Aorta (tissue), 5 donors: ENCODE data around the gene CDK5RAP3. TPM values are rescaled to one million over a fixed set of nuclear protein-coding genes. Genes with fewer than 3 reads are reported as not detected.
A peak's percentile ranks its signal among the peaks of the same experiment; 100 is the strongest.
"Not testable (repeated sequence)": the region's sequence is repeated elsewhere in the genome, so short reads cannot be mapped to it uniquely, and the experiment has no call there.

Experiments used
- ATAC-seq: fragments of 200-7000 bp; cut with Tn5 transposase; one replicate; pipeline ENCODE4 v1.9.1; 2022; ENCODE audit warnings: moderate library complexity; ENCODE audit not compliant: low FRiP score
- DNase-seq, 2 donors: peaks; one replicate each; pipeline ENCODE4 v3.0.0-alpha.2; 2020
- H3K27ac ChIP-seq, 2 donors: one replicate each; pipeline ENCODE4 v1.5.1; 2013; ENCODE audit warnings: low read length in 2 of 2, mild to moderate bottlenecking in 2 of 2, moderate library complexity in 2 of 2, control low read depth in 1 of 2, inconsistent platforms in 1 of 2, low read depth in 1 of 2
- H3K27me3 ChIP-seq, 2 donors: one replicate each; pipeline ENCODE4 v1.6.1; 2013; ENCODE audit warnings: control low read depth in 1 of 2, low read length in 1 of 2, mild to moderate bottlenecking in 1 of 2, moderate library complexity in 1 of 2; ENCODE audit not compliant: insufficient read depth in 2 of 2, control insufficient read depth in 1 of 2
- H3K36me3 ChIP-seq, 2 donors: one replicate each; pipeline ENCODE4 v1.6.1; 2013; ENCODE audit warnings: control low read depth in 1 of 2, low read length in 1 of 2, mild to moderate bottlenecking in 1 of 2; ENCODE audit not compliant: insufficient read depth in 2 of 2, control insufficient read depth in 1 of 2
- H3K4me1 ChIP-seq, 2 donors: one replicate each; pipeline ENCODE4 v1.6.1; 2013; ENCODE audit warnings: low read length in 2 of 2, control low read depth in 1 of 2, mild to moderate bottlenecking in 1 of 2, moderate library complexity in 1 of 2; ENCODE audit not compliant: insufficient read depth in 2 of 2, control insufficient read depth in 1 of 2
- H3K4me3 ChIP-seq, 2 donors: one replicate each; pipeline ENCODE4 v1.5.1; 2013; ENCODE audit warnings: low read length in 2 of 2, control low read depth in 1 of 2, mild to moderate bottlenecking in 1 of 2
- H3K9me3 ChIP-seq: one replicate; pipeline ENCODE4 v1.6.1; 2013; ENCODE audit warnings: mild to moderate bottlenecking, low read length; ENCODE audit not compliant: control insufficient read depth
- WGBS, 2 donors: extraction: QIAGEN DNeasy Blood & Tissue Kit; methylation state at CpG; one replicate each; pipeline ENCODE4 v1.1.7; 2013; 5-methylcytosine and 5-hydroxymethylcytosine counted together
- intact Hi-C, 2 donors: fragments of 100-400 bp; cut with DNase I; formaldehyde crosslinking; loops; one replicate each; pipeline versions ENCODE4 v1.14.2 to v1.15.0; 2022
- polyA plus RNA-seq, 2 donors: library from polyadenylated mRNA; stranded (reverse); fragments of 200-250 nt; gene quantifications; one replicate each; pipeline ENCODE4 v1.2.3, GENCODE V29; 2013
- total RNA-seq, 2 donors: library from RNA; stranded (reverse); fragmentation: NEBNext Ultra II Directional; extraction: Animal tissue kit (Norgen Biotek cat#: 25700); gene quantifications; one replicate each; pipeline ENCODE4 v1.2.1, GENCODE V29; 2021
- donor health status: healthy with polysubstance abuse.
- donor health status: Bipolar disorder and iron deficiency.
- donor health status: DM: no; HTN: no; CAD: no.
- donor health status: DM: no; HTN: no; CAD: no.
- donor health status: DM: yes; HTN: yes; CAD: no.

The CDK5RAP3 gene
- total and polyA plus RNA-seq, 4 donors, result 66.1 to 679 (median 148) TPM

DNA sequence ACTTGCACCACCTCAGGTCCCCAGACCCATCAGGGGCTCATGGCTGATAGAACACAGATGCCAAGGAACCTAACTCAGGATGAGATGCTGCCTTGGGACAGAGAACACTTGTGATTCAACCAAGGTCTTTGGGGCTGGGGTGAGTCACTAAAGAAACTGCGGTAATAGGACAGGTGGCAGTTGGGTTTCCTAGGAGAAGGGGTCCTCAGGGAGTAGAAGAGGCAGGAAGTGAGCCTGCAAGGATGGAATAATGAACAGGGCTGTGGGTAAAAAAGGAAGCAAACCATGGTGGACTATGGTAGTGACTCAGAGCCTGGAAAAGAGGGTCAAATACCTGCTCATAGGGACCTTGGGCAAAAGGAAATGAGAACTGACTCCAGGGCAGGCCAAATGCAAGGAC, 36.1 kb upstream of the CDK5RAP3 start:
- Histone ChIP-seq H3K27me3 (no peaks in the 10 kb centered on the region), H3K4me3 (no peak overlapping the region), H3K9me3 (no peaks in the 10 kb centered on the region), H3K27ac (no peak overlapping the region), H3K36me3 (no peaks in the 10 kb centered on the region), H3K4me1 (no peaks in the 10 kb centered on the region)
- ATAC-seq (no peak), DNase-seq (peak in 1 of 2 donors; percentile 10)
- intact Hi-C loops, result no loop called here
- WGBS, 2 donors, result 84 to 88% methylated on average over 1 of the region's 1 CpG

DNA sequence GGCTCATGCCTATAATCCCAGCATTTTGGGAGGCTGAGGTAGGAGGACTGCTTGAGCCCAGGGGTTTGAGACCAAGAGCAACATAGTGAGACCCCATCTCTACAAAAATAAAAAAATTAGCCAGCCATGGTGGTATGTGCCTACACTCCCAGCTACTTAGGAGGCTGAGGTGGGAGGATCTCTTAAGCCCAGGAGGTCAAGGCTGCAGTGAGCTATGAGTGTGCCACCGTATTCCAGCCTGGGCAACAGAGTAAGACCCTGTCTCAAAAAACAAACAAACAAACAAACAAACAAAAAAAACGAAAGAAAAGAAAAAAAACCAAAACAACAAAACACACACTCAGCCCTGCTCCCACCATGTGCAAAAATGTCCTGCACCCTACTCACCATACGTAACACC, 35.4 kb upstream of the CDK5RAP3 start:
- H3K27me3 ChIP-seq, DNase-seq, ATAC-seq, H3K27ac ChIP-seq, intact Hi-C loops, H3K4me3 ChIP-seq, H3K36me3 ChIP-seq, H3K9me3 ChIP-seq, H3K4me1 ChIP-seq: not testable (repeated sequence)
- WGBS, 2 donors, result 79 to 80% methylated on average over 3 of the region's 3 CpGs

DNA sequence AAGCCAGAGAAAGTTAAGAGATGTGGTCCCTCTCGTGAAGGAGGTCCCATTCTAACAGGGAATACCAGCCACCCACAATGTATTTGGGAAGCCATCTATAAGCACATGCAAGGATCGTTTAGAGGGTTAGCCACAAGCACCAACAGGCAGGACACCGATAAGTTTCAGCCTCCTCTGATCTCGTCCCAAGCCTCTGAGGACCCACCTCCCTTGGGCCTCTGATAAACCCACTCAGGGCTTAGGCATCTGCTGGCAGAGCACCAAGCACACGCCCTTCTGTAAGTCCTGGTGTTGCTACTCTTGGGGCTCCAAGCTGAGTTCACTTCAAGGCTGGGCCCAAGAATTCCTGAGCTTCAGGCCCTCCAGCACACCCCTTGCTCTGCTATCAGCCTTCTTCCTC, 35.0 kb upstream of the CDK5RAP3 start:
- no peaks in the 10 kb centered on the region for H3K36me3 ChIP-seq
- H3K4me1 ChIP-seq, result no peaks in the 10 kb centered on the region
- H3K27ac ChIP-seq, result no peak overlapping the region
- intact Hi-C loops, result no loop called here
- no peak for ATAC-seq
- WGBS, 2 donors, result 68 to 71% methylated on average over 5 of the region's 5 CpGs
- H3K9me3 ChIP-seq, result no peaks in the 10 kb centered on the region
- no peaks in the 10 kb centered on the region for H3K27me3 ChIP-seq
- peak in 1 of 2 donors; percentile 20 for DNase-seq
- no peak overlapping the region for H3K4me3 ChIP-seq

DNA sequence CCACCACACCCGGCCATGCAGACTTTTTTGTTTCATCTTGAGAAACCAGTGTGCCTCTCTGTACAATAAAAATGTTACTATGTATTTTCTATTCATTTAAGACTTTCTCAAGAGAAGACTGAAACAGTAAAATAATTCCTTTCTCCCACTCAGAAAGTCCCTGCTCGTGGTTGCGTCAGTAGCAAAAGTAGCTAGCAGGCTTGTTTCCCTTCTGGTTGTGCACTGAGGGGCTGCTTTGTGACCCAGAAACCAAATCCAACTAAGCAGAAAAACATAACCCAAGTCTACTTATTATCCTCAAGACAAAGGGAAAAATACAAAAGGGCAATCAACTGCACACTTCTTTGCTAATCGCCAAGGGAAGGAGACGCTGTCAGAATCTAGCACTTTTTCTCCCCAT, 33.0 kb upstream of the CDK5RAP3 start:
- no peaks in the 10 kb centered on the region for H3K9me3 ChIP-seq
- H3K27me3 ChIP-seq, result no peaks in the 10 kb centered on the region
- DNase-seq (no peak), ATAC-seq (no peak)
- intact Hi-C loops, result no loop called here
- no peak overlapping the region for H3K4me3 ChIP-seq
- H3K36me3 ChIP-seq, result no peaks in the 10 kb centered on the region
- no peak overlapping the region for H3K27ac ChIP-seq
- WGBS, 2 donors, result 89 to 91% methylated on average over 5 of the region's 5 CpGs
- H3K4me1 ChIP-seq, result no peaks in the 10 kb centered on the region

DNA sequence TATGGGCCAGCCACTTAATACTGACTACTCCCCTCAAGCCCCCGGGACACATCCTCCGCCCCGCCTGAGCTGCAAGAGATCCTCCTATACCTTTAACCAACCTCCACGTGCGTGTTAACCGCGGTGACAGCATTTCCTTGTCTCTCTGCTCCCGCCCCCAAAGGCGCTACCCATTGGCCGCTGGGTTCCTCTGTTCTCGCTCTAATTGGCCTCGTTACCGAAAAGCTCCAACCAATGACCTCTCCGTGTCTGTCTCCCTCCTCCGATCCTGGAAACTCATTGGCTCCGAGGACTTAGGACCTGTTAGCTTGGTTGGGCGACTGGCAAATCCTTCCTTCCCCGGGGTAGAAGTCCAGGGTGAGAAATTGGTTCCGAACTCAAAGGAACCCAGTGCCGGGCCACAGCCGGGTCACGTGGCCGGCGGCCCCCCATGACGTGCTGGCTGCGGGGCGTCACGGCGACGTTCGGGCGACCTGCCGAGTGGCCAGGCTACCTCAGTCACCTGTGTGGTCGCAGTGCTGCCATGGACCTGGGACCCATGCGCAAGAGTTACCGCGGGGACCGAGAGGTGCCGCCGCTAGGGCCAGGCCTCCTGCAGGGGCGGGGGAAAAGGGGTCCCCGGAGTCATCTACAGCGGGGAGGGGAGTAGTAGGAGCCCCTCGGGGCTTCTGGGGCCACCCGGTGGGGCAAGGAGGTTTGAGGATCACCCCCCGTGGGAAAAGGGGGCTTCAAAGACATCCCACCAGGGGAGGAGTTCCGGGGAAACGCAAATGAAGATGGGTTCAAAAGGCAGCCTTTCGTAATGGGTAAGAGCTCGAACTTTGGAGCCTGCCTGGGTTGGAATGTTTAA, 29.4 kb upstream of the CDK5RAP3 start, which contains the start of gene PNPO:
Gene PNPO, plus strand, starts transcription at position 326 of the 850 bp plus-strand sequence. Its CDS starts 105 bp downstream, at position 431.
- ATAC-seq (peak; percentile 95), DNase-seq (peak; percentile 96)
- no peaks in the 10 kb centered on the region for H3K27me3 ChIP-seq
- peak within 1 kb of the TSS; percentile 71 to 82 for H3K4me3 ChIP-seq
- peak within 1 kb of the TSS; percentile 5 to 7 for H3K27ac ChIP-seq
- H3K36me3 ChIP-seq, result no peaks in the 10 kb centered on the region
- intact Hi-C loops, result loop anchor here (1.0 to 5.0 kb wide), 3 partner anchors 36 to 45 kb away; partner anchors contain the start of gene SP2 (in 2 of the 2)
- WGBS, 2 donors, result 0 to 1% methylated on average over 49 to 50 of the region's 50 CpGs
- H3K9me3 ChIP-seq, result no peaks in the 10 kb centered on the region
- H3K4me1 ChIP-seq, result no peaks in the 10 kb centered on the region

DNA sequence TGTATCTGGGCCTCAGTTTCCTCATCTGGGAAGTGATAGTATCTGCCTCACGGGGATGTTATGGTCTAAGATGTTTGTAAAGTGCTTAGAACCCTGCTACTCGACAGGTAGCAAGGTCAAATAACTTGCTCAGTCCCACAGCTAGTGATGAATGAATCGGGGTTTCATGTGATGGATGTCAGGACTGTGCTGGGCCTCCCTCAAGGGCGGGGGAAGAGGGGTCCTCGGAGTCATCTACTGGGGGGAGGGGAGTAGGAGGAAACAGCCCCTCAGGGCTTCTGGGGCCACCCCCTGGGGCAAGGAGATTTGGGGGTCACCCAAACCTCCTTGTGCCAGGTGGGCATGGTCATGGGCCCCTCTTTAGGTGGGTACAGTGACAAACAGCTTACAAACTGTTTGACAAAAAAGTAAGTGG, 28.8 kb upstream of the CDK5RAP3 start:
- H3K36me3 ChIP-seq, result no peaks in the 10 kb centered on the region
- intact Hi-C loops, result loop anchor here in 1 of 2 donors (5.0 kb wide), 1 partner anchor 45 kb away; the partner anchor contains the start of gene SP2
- DNase-seq (peak in 1 of 2 donors; percentile 22), ATAC-seq (no peak)
- H3K9me3 ChIP-seq, result no peaks in the 10 kb centered on the region
- H3K4me1 ChIP-seq, result no peaks in the 10 kb centered on the region
- H3K27me3 ChIP-seq, result no peaks in the 10 kb centered on the region
- WGBS, 2 donors, result 4 to 6% methylated on average over 5 of the region's 5 CpGs
- H3K4me3 ChIP-seq, result peak overlapping the region; percentile 71 to 82
- H3K27ac ChIP-seq, result peak overlapping the region in 1 of 2 donors; percentile 5

DNA sequence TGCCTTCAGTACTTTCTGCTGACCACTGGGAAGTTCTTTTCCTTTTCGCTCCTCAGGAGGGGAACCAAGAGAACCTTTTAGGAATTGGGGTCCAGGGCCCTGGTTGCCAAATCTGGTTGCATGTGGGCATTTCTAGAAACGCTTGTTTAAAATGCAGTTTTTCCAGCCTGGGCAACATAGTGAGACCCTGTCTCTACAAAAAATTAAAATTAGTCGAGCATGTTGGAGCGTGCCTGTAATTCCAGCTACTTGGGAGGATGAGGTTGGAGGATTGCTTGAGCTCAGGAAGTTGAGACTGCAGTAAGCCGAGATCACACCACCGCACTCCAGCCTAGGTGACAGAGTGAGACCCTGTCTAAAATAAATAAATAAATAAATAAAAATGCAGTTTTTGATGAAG, 28.3 kb upstream of the CDK5RAP3 start:
- Histone ChIP-seq H3K4me3 (peak overlapping the region in 1 of 2 donors; percentile 71), H3K27me3 (no peaks in the 10 kb centered on the region), H3K27ac (no peak overlapping the region), H3K4me1 (no peaks in the 10 kb centered on the region), H3K36me3 (no peaks in the 10 kb centered on the region), H3K9me3 (no peaks in the 10 kb centered on the region)
- no peak for DNase-seq
- WGBS, 2 donors, result 72% methylated on average over 6 of the region's 6 CpGs
- intact Hi-C loops, result loop anchor here in 1 of 2 donors (5.0 kb wide), 1 partner anchor 45 kb away; the partner anchor contains the start of gene SP2
- no peak for ATAC-seq

DNA sequence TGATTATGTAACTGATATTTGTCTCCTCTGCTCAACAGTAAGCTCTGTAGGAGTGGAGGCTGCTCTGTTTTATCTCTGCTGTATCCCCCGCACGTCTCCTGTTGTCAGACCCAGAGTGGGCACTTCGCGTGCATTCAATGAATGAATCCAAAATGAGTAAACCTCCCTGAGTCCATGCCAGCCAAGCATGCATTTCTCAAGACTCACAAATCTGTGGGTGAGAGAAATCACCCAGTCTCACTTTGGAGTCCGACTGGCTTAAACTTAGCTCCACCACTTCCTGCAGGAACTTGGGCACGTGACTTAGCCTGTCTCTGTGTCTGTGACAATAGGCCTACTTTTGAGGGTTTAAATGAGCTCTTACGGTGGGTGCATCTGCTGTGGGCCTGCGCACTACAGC, 25.8 kb upstream of the CDK5RAP3 start:
- no peak for DNase-seq
- H3K4me1 ChIP-seq, result no peaks in the 10 kb centered on the region
- intact Hi-C loops, result no loop called here

More for the DNA sequence above, 25.8 kb upstream of the CDK5RAP3 start:
- Histone ChIP-seq H3K27ac (peak overlapping the region in 1 of 2 donors; percentile 10), H3K36me3 (no peaks in the 10 kb centered on the region), H3K27me3 (no peaks in the 10 kb centered on the region), H3K9me3 (no peaks in the 10 kb centered on the region), H3K4me3 (no peak overlapping the region)
- no peak for ATAC-seq
- 34 to 35% methylated on average over 8 of the region's 8 CpGs for WGBS, 2 donors
